Measurements from ENCODE around the gene LZIC. TPM values are rescaled to one million over a fixed set of nuclear protein-coding genes. Genes with fewer than 3 reads are reported as not detected.

The LZIC gene
- total and polyA plus RNA-seq, 2 of the 13 experiments (the other 11 are each of a cell fraction or from before 2014, with no cell fraction given), result 25.2 to 71.8 TPM

DNA sequence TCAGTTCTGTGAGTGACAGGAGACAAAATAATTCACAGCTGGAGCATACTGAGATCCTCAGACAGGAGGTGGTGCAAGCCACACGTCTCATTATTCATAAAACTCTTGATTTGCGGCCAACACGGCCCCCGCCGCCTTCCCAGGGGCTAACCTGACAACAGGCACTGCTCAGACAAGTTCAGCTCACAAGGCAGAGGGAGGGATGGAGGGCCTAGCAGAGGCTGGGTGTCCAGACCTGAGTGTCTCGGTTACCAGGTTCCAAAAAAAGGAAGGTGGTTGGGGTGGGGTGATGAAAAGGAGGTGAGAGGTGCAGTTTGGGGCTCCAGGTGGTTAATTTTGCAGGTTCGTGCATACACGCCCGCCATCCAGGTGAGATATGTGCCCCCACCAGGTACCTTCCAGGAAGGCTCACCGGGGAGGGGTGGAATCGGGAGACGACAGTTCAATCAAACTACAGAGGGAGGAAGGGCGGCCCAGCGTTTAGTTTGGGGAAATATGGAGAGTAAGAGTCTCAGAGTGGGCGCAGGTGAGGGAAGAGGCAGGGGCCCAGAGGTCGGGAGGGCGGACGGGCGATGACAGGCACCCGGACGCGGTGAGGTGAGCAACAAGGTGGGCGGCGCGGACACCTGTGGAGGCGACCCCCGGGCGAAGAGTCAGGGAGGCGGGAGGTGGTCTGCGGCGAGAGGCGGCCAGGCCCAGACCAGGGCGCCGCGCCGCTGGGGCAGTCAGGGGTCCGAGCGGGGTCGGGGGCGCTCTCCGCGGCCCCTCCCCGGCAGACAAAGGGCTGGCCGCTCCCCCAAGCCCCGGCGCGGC, 33.8 kb downstream of the LZIC start (continued):
- TF ChIP-seq PHF5A (CRISPR knock-in tag; IDR thresholded peaks at IDR 0.05; ENCODE audit: low read depth, unreplicated experiment), result no peak
- TF ChIP-seq SRSF9 (IDR thresholded peaks at IDR 0.05; ENCODE audit: borderline replicate concordance, insufficient read depth, low read depth, low read length, poor library complexity, severe bottlenecking), result no peak
- TF ChIP-seq LCORL (IDR thresholded peaks at IDR 0.05), result no peak
- no peak for TF ChIP-seq LCORL (CRISPR knock-in tag; IDR thresholded peaks at IDR 0.05)
- TF ChIP-seq, protein P1, sequence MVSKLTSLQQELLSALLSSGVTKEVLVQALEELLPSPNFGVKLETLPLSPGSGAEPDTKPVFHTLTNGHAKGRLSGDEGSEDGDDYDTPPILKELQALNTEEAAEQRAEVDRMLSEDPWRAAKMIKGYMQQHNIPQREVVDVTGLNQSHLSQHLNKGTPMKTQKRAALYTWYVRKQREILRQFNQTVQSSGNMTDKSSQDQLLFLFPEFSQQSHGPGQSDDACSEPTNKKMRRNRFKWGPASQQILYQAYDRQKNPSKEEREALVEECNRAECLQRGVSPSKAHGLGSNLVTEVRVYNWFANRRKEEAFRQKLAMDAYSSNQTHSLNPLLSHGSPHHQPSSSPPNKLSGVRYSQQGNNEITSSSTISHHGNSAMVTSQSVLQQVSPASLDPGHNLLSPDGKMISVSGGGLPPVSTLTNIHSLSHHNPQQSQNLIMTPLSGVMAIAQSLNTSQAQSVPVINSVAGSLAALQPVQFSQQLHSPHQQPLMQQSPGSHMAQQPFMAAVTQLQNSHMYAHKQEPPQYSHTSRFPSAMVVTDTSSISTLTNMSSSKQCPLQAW (CRISPR knock-in tag; IDR thresholded peaks at IDR 0.05), result no peak
- TF ChIP-seq, protein P2, sequence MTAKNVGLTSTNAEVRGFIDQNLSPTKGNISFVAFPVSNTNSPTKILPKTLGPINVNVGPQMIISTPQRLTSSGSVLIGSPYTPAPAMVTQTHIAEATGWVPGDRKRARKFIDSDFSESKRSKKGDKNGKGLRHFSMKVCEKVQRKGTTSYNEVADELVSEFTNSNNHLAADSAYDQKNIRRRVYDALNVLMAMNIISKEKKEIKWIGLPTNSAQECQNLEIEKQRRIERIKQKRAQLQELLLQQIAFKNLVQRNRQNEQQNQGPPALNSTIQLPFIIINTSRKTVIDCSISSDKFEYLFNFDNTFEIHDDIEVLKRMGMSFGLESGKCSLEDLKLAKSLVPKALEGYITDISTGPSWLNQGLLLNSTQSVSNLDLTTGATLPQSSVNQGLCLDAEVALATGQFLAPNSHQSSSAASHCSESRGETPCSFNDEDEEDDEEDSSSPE (CRISPR knock-in tag; IDR thresholded peaks at IDR 0.05), result no peak
- TF ChIP-seq NONO (IDR thresholded peaks at IDR 0.05), result no peak
- TF ChIP-seq NONO (CRISPR knock-in tag; conservative IDR thresholded peaks at IDR 0.05), result no peak
- TF ChIP-seq ZKSCAN1 (IDR thresholded peaks at IDR 0.05; ENCODE audit: low read length), result no peak
- TF ChIP-seq ZNF709 (CRISPR knock-in tag; IDR thresholded peaks at IDR 0.05), result no peak; the same call in 1 of the 2 replicates
- peak; percentile 22; the same call in 1 of the 2 replicates for TF ChIP-seq ZNF768 (CRISPR knock-in tag; IDR thresholded peaks at IDR 0.05)
- TF ChIP-seq FLYWCH1 (CRISPR knock-in tag; IDR thresholded peaks at IDR 0.05), result no peak
- no peak for TF ChIP-seq ZNF282 (IDR thresholded peaks at IDR 0.05; ENCODE audit: partially characterized antibody)
- no peak for TF ChIP-seq ZFP62 (CRISPR knock-in tag; IDR thresholded peaks at IDR 0.05)
- 0 out of 2 replicates have a peak, but pooled peaks have one; percentile 8 for TF ChIP-seq HIVEP1 (CRISPR knock-in tag; IDR thresholded peaks at IDR 0.05)
- TF ChIP-seq TAF1 (CRISPR knock-in tag; IDR thresholded peaks at IDR 0.05), result peak; percentile 15; the same call in 1 of the 2 replicates
- no peak for TF ChIP-seq ADNP (CRISPR knock-in tag; IDR thresholded peaks at IDR 0.05)
- TF ChIP-seq CBX1 (IDR thresholded peaks at IDR 0.05; ENCODE audit: low read depth), result no peak
- TF ChIP-seq ETV5 (CRISPR knock-in tag; IDR thresholded peaks at IDR 0.05; ENCODE audit: borderline replicate concordance), result no peak
- TF ChIP-seq MYC (CRISPR knock-in tag; IDR thresholded peaks at IDR 0.05; ENCODE audit: borderline replicate concordance), result no peak; the same call in 1 of the 2 replicates
- TF ChIP-seq ZSCAN25 (CRISPR knock-in tag; IDR thresholded peaks at IDR 0.05), result no peak
- no peak for TF ChIP-seq NR2F6 (IDR thresholded peaks at IDR 0.05)
- TF ChIP-seq NR2F6 (CRISPR knock-in tag; IDR thresholded peaks at IDR 0.05), result no peak
- 0 out of 2 replicates have a peak, but pooled peaks have one; percentile 19 for TF ChIP-seq HDAC1 (CRISPR knock-in tag; IDR thresholded peaks at IDR 0.05)
- no peak; the same call in 1 of the 2 replicates for TF ChIP-seq PAWR (CRISPR knock-in tag; IDR thresholded peaks at IDR 0.05; ENCODE audit: borderline replicate concordance)
- TF ChIP-seq MTF1 (CRISPR knock-in tag; IDR thresholded peaks at IDR 0.05), result no peak
- no peak for TF ChIP-seq ZNF780A (CRISPR knock-in tag; IDR thresholded peaks at IDR 0.05)
- peak; percentile 33; the same call in 1 of the 2 replicates for TF ChIP-seq ZNF772 (CRISPR knock-in tag; IDR thresholded peaks at IDR 0.05)
- TF ChIP-seq ARHGAP35 (CRISPR knock-in tag; IDR thresholded peaks at IDR 0.05; ENCODE audit: borderline replicate concordance), result no peak
- TF ChIP-seq SAFB2 (CRISPR knock-in tag; IDR thresholded peaks at IDR 0.05; ENCODE audit: borderline replicate concordance, low read depth), result no peak
